Measurements from ENCODE around the gene CDK17.

DNA sequence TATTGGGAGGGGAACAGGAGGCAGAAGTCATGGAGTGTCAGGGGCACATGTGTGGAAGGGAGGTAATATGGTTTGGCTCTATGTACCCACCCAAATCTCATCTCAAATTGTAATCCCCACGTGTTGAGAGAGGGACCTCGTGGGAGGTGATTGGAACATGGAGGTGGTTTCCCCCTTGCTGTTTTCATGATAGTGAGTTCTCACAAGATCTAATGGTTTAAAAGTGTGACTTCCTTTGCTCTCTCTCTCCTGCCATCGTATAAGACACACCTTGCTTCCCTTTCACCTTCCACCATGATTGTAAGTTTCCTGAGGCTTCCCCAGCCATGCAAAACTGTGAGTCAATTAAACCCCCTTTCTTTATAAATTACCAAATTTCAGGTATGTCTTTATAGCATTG lies 41.6 kb upstream of the CDK17 start:
- TF ChIP-seq, protein P1, sequence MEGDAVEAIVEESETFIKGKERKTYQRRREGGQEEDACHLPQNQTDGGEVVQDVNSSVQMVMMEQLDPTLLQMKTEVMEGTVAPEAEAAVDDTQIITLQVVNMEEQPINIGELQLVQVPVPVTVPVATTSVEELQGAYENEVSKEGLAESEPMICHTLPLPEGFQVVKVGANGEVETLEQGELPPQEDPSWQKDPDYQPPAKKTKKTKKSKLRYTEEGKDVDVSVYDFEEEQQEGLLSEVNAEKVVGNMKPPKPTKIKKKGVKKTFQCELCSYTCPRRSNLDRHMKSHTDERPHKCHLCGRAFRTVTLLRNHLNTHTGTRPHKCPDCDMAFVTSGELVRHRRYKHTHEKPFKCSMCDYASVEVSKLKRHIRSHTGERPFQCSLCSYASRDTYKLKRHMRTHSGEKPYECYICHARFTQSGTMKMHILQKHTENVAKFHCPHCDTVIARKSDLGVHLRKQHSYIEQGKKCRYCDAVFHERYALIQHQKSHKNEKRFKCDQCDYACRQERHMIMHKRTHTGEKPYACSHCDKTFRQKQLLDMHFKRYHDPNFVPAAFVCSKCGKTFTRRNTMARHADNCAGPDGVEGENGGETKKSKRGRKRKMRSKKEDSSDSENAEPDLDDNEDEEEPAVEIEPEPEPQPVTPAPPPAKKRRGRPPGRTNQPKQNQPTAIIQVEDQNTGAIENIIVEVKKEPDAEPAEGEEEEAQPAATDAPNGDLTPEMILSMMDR (IDR thresholded peaks at IDR 0.05) = no peak
- TF ChIP-seq POLR2AphosphoS5 (IDR thresholded peaks at IDR 0.05; ENCODE audit: insufficient read depth in 1 of 2, low read depth in 1 of 2) (no peak), POLR2A (IDR thresholded peaks at IDR 0.05) (no peak)
